Subcutaneous abdominal adipose tissue (tissue), 5 donors: ENCODE results near the gene PALD1.
A peak's percentile ranks its signal among the peaks of the same experiment; 100 is the strongest.

Experiments
- H3K27ac ChIP-seq: one replicate; pipeline ENCODE4 v1.7.0; 2013; ENCODE audit warnings: low read depth, mild to moderate bottlenecking, inconsistent platforms, low read length, moderate library complexity
- H3K27me3 ChIP-seq, 5 donors: one replicate each; pipeline ENCODE4 v1.7.0; 2013; ENCODE audit warnings: low read length in 5 of 5, inconsistent platforms in 1 of 5; ENCODE audit not compliant: control insufficient read depth in 5 of 5, insufficient read depth in 4 of 5
- H3K36me3 ChIP-seq, 5 donors: one replicate each; pipeline ENCODE4 v1.7.0; 2013; ENCODE audit warnings: low read length in 5 of 5; ENCODE audit not compliant: control insufficient read depth in 5 of 5, insufficient read depth in 5 of 5
- H3K4me1 ChIP-seq, 5 donors: one replicate each; pipeline ENCODE4 v1.7.0; 2013; ENCODE audit warnings: low read length in 5 of 5, mild to moderate bottlenecking in 3 of 5, moderate library complexity in 1 of 5; ENCODE audit not compliant: control insufficient read depth in 5 of 5, insufficient read depth in 5 of 5
- H3K4me3 ChIP-seq, 5 donors: one replicate each; pipeline ENCODE4 v1.7.0; 2013; ENCODE audit warnings: low read length in 5 of 5, low read depth in 1 of 5
- H3K9ac ChIP-seq, 5 donors: one replicate each; pipeline ENCODE4 v1.7.0; 2013; ENCODE audit warnings: low read length in 5 of 5, mild to moderate bottlenecking in 4 of 5, moderate library complexity in 3 of 5
- H3K9me3 ChIP-seq, 5 donors: one replicate each; pipeline ENCODE4 v1.7.0; 2013; ENCODE audit warnings: low read length in 5 of 5; ENCODE audit not compliant: control insufficient read depth in 5 of 5
- donor health status: healthy.
- donor health status: healthy.
- donor health status: healthy.
- donor health status: healthy.
- donor health status: healthy.

Gene PALD1

DNA sequence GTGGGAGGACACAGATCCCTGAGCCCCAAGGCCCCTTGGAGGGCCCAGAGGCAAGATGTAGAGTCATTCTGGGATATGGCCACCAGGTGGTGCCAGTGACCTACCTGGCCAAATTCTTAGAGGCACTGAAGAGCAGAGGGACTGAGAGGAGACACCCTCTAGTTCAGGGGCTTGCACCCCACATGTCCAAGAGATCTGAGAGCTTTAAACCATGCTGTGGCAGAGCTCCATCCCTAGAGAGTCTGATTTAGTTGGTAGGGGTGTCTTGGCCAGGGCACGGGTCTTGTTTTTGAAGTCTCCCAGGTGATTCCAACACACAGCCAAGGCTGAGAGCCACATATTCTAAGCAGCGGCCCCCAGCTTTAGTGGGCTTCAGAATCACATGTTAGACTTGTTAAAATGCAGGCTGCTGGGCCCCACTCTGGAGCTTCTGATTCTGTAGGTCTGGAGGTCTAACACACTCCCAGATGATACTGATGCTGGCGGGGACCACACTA lies 71.4 kb downstream of the PALD1 start:
- peaks cover 0 to 26% (median 0%) of the 10 kb centered on the region in 5 donors for H3K36me3 ChIP-seq
- no peaks in the 10 kb centered on the region for H3K27me3 ChIP-seq

DNA sequence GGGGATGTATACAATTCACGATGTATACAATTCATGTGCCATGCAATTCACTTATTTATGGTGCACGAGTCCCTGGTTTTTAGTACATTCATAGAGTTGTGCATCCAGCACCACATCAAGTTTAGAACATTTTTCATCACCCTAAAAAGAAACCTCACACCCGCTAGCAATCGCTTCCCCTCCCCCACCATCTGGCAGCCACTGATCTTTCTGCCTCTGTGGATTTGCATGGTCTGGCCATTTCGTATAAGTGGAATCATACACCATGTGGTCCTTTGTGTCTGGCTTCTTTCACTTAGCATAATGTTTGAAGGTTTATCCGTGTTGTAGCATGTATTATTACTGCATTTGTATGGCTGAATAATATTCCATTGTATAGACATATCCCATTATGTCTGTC lies 71.9 kb downstream of the PALD1 start:
- Histone ChIP-seq H3K27ac (no peak overlapping the region), H3K4me1 (peaks cover 0 to 17% (median 7%) of the 10 kb centered on the region in 5 donors), H3K36me3 (peaks cover 0 to 26% (median 0%) of the 10 kb centered on the region in 5 donors), H3K4me3 (no peak overlapping the region), H3K9me3 (no peaks in the 10 kb centered on the region), H3K27me3 (no peaks in the 10 kb centered on the region), H3K9ac (no peak overlapping the region)

More for the DNA sequence above, 71.4 kb downstream of the PALD1 start:
- Histone ChIP-seq H3K4me1 (peaks cover 0 to 17% (median 7%) of the 10 kb centered on the region in 5 donors), H3K9me3 (no peaks in the 10 kb centered on the region), H3K4me3 (no peak overlapping the region), H3K9ac (no peak overlapping the region), H3K27ac (no peak overlapping the region)

DNA sequence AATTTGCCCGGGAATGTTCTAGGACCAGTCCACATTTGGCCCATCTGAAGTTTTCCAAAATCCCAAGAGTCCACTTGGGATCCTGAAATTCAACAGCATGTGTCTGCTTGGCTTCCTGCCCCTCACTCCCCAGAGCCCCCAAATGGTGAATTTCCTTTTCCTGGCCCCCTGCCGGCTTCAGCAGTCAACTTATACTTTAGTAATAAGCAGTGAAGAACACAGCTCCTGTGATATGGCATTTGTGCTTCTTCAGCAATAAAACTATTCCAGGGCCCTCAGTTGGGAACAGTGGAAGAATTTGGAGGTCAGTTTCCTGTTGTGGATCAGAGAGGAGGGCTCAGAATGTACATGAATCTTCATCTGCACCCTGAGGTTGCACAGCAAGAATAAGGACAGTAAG lies 72.9 kb downstream of the PALD1 start:
- Histone ChIP-seq H3K4me3 (no peak overlapping the region), H3K4me1 (peaks cover 0 to 17% (median 7%) of the 10 kb centered on the region in 5 donors), H3K27me3 (no peaks in the 10 kb centered on the region), H3K27ac (no peak overlapping the region), H3K9ac (no peak overlapping the region), H3K36me3 (peaks cover 0 to 26% (median 0%) of the 10 kb centered on the region in 5 donors), H3K9me3 (no peaks in the 10 kb centered on the region)

DNA sequence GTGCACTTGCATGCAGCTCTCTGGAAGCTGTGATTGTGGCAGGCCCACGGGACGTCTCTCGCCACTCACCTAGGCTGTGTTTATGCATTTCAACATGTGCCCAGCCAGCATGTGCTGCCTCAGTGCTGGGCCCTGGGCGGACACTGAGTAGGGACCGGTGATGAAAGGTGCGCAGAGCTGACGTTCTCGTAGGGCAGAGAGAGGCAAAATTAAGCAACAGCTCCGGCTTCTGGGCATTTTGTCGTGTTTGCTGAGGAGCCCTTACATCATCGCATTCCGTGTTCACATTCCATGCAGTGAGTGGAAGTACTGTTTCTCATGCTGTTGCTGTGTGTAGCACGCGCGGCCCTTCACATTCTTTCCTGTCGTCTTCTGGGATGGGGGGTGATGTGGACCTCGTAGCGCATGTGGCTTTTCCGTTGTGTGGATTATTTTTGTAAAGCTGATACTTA lies 73.4 kb downstream of the PALD1 start:
- Histone ChIP-seq H3K27me3 (no peaks in the 10 kb centered on the region), H3K9ac (no peak overlapping the region), H3K4me3 (peak overlapping the region in 1 of 5 donors; percentile 17), H3K4me1 (peaks cover 0 to 17% (median 7%) of the 10 kb centered on the region in 5 donors), H3K27ac (no peak overlapping the region), H3K9me3 (no peaks in the 10 kb centered on the region), H3K36me3 (peaks cover 0 to 25% (median 0%) of the 10 kb centered on the region in 5 donors)

DNA sequence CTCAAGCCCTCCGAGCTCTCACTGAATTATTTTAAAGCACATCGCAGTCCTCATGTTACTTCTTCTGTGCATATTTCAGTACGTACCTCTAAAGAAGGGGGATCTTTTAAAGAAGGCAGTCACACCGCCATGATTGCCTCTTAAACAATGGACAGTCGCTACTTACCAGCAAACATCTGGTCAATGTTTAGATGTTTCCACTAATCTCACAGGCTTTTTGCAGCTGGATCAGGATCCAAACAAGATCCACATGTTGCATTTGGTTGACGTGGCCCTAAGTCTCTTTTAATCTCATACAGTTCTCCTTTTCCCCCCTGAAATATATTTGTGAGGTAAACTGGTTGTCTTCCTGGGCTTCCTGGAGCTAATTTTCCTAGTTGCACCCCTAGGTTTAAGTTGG lies 74.0 kb downstream of the PALD1 start:
- Histone ChIP-seq H3K9me3 (no peaks in the 10 kb centered on the region), H3K27me3 (no peaks in the 10 kb centered on the region), H3K9ac (no peak overlapping the region), H3K36me3 (peaks cover 0 to 19% (median 0%) of the 10 kb centered on the region in 5 donors), H3K4me1 (peaks cover 0 to 17% (median 7%) of the 10 kb centered on the region in 5 donors), H3K27ac (no peak overlapping the region), H3K4me3 (no peak overlapping the region)

DNA sequence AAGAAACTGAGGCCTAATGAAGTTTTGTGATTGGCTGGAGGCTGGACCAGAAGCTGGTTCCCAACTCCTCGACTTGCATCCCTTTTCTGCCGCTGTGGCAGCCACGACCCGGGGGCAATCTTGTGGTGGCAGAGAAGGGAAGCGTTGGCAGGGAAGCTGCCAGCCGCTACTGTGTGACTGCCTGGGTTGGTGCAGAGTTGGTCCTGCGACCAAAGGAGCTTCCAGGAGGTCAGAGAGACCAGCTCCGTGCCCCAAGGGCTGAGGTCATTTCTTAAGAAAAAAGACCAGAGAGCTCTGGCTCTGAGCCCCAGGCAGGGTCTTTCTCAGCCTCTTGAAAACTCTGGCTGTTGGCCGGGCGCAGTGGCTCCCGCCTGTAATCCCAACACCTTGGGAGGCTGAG lies 76.8 kb downstream of the PALD1 start:
- Histone ChIP-seq H3K4me1 (peaks cover 0 to 37% (median 20%) of the 10 kb centered on the region in 5 donors), H3K27ac (no peak overlapping the region), H3K36me3 (peaks cover 0 to 17% (median 0%) of the 10 kb centered on the region in 5 donors), H3K9me3 (no peaks in the 10 kb centered on the region), H3K4me3 (no peak overlapping the region), H3K9ac (no peak overlapping the region), H3K27me3 (no peaks in the 10 kb centered on the region)

DNA sequence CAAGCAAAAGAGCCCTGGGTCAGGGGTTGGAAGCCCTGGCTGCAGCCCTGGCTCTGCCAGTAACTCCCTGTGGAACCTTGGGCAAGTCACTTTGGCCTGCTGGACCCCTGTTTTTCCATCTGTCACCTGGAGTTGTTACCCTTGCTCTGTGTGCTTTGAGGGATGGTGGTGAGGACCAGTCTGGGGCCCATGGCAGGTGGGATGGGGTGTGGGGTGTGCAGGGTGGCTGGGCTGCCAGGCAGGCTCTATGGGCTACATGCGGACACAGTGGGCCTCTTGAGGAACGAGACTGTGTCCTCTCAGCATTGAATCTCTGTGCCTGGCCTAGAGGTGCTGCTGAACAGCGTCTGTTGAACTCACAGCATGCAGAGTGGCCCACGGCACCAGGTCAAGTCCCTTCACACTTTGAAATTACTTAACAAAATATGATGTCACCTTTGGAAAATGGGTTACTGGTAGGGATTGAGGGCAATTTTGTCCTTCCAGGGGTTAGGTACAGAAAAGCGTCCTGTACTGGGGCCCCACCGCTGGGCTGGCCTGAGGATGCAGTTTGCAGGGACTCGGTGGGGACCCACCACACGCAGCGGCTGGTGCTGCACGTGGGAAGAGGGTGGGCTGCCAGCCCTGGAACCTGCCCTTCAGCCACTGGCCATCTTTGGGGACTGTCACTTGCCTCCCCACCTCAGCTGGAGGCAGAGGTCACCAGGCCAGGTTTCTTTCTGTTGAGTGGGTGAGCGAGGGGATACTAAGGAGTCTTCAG lies 78.7 kb downstream of the PALD1 start:
- Histone ChIP-seq H3K4me3 (no peak overlapping the region), H3K36me3 (peaks cover 0 to 8% (median 0%) of the 10 kb centered on the region in 5 donors), H3K4me1 (peaks cover 0 to 23% (median 13%) of the 10 kb centered on the region in 5 donors), H3K27me3 (no peaks in the 10 kb centered on the region), H3K27ac (no peak overlapping the region), H3K9ac (no peak overlapping the region), H3K9me3 (no peaks in the 10 kb centered on the region)

DNA sequence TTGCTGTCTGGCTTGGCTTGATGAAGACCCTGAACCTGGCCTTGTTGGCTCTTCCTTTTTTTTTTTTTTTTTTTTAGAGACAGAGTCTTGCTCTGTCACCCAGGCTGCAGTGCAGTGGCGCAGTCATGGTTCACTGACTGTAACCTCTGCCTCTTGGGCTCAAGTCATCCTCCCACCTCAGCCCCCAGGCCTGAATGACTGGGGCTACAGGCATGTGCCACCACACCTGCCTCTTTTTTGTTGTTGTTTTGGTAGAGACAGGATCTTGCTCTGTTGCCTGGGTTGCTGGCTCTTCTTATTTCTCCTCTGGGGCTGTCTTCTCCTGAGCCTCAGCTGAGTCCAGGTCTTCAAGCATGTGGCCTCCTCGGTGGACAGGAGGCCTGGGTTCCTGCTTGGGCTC lies 79.3 kb downstream of the PALD1 start:
- Histone ChIP-seq H3K4me3 (no peak overlapping the region), H3K36me3 (peaks cover 0 to 6% (median 0%) of the 10 kb centered on the region in 5 donors), H3K27me3 (no peaks in the 10 kb centered on the region), H3K27ac (no peak overlapping the region), H3K4me1 (peaks cover 0 to 23% (median 13%) of the 10 kb centered on the region in 5 donors), H3K9me3 (no peaks in the 10 kb centered on the region), H3K9ac (no peak overlapping the region)

DNA sequence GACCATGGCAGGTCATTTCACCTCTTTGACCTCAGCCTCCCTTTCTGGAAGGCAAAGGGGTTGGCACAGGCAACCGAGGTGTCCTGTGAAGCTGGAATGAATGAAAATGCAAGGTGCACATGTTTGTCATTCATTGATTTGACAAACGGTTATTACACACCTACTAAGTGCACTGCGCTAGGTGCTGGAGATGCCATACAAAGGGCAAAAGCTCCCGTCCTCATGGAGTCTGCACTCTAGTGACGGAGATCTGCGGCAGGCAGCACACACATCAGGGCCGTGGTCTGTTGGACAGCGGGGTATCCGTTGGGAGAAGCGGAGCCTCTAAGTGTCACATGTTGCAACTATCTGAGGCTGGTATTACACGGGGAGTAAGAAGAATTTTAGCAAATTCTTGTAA lies 79.7 kb downstream of the PALD1 start:
- Histone ChIP-seq H3K9me3 (no peaks in the 10 kb centered on the region), H3K4me1 (peaks cover 0 to 23% (median 13%) of the 10 kb centered on the region in 5 donors), H3K36me3 (peaks cover 0 to 3% (median 0%) of the 10 kb centered on the region in 5 donors), H3K9ac (no peak overlapping the region), H3K27me3 (no peaks in the 10 kb centered on the region), H3K4me3 (no peak overlapping the region), H3K27ac (no peak overlapping the region)
